HEK293 (cell line): ENCODE data around the gene LOXL1.

Experiments used
- CTCF ChIA-PET: fragments of 350-600 bp; formaldehyde crosslinking; extraction: SDS; loops from one replicate; lab custom pipeline; 2021; ENCODE audit warnings: antibody characterized with exemption; lab: Yijun Ruan, JAX
- POLR2A ChIA-PET: fragments of 300-600 bp; formaldehyde crosslinking; extraction: SDS; loops from one replicate; lab custom pipeline; 2020; ENCODE audit warnings: antibody characterized with exemption, inconsistent platforms; lab: Yijun Ruan, JAX
- H3K27ac ChIP-seq: fragments of 200-500 bp; sonication (Bioruptor generic); 2 replicates; pipeline ENCODE4 v1.5.1; 2014; ENCODE audit warnings: low read depth, low read length, control low read depth, inconsistent platforms; ENCODE audit errors: extremely low read depth
- H3K36me3 ChIP-seq, 2 experiments: fragments of 200-500 bp in 1 of 2; sonication (Bioruptor generic) in 1 of 2; 1 replicate in 1 of 2; 2 replicates in 1 of 2; pipeline ENCODE4 v1.5.1; 2014 to 2017; ENCODE audit warnings: inconsistent platforms in 2 of 2, low read length in 2 of 2; ENCODE audit not compliant: control insufficient read depth in 2 of 2, insufficient read depth in 1 of 2
- H3K4me1 ChIP-seq: fragments of 200-500 bp; sonication (Bioruptor generic); 2 replicates; pipeline ENCODE4 v1.5.1; 2014; ENCODE audit warnings: mild to moderate bottlenecking, low read length, inconsistent platforms; ENCODE audit not compliant: control insufficient read depth, insufficient read depth
- H3K4me3 ChIP-seq: 2 replicates; pipeline ENCODE4 v1.5.1; 2011; ENCODE audit warnings: low read depth, mild to moderate bottlenecking, control low read depth, low read length, moderate library complexity
- H3K9me3 ChIP-seq: fragments of 200-500 bp; sonication (Bioruptor generic); 2 replicates; pipeline ENCODE4 v1.5.1; 2014; ENCODE audit warnings: low read depth, low read length, inconsistent platforms; ENCODE audit not compliant: control insufficient read depth, insufficient read depth
- GLIS1 ChIP-seq: fragments of 450-650 bp; formaldehyde crosslinking; IDR thresholded peaks from 2 replicates; pipeline ENCODE4 v1.5.1; 2016; ENCODE audit warnings: missing biosample characterization, missing genetic modification characterization
- GLIS2 ChIP-seq: fragments of 450-650 bp; formaldehyde crosslinking; IDR thresholded peaks from 2 replicates; pipeline ENCODE4 v1.5.1; 2016; ENCODE audit warnings: missing biosample characterization, missing genetic modification characterization
- HOXD13 ChIP-seq: sonication (generic); formaldehyde crosslinking; IDR thresholded peaks from 2 replicates; pipeline ENCODE4 v1.8.0; 2022; ENCODE audit warnings: missing genetic modification reagents, borderline replicate concordance
- OVOL3 ChIP-seq: fragments of 450-650 bp; formaldehyde crosslinking; IDR thresholded peaks from 2 replicates; pipeline ENCODE4 v1.5.1; 2016; ENCODE audit warnings: missing biosample characterization, missing genetic modification characterization
- PATZ1 ChIP-seq: fragments of 450-650 bp; formaldehyde crosslinking; IDR thresholded peaks from 2 replicates; pipeline ENCODE4 v1.5.1; 2016; ENCODE audit warnings: missing biosample characterization, missing genetic modification characterization
- REST ChIP-seq: fragments of 450-650 bp; formaldehyde crosslinking; IDR thresholded peaks from 2 replicates; pipeline ENCODE4 v1.5.1; 2016; ENCODE audit warnings: missing biosample characterization, missing genetic modification characterization
- ZNF146 ChIP-seq: fragments of 450-650 bp; formaldehyde crosslinking; IDR thresholded peaks from 2 replicates; pipeline ENCODE4 v1.5.1; 2016; ENCODE audit warnings: missing biosample characterization, missing genetic modification characterization
- ZNF155 ChIP-seq: fragments of 450-650 bp; formaldehyde crosslinking; IDR thresholded peaks from 2 replicates; pipeline ENCODE4 v1.5.1; 2016; ENCODE audit warnings: missing biosample characterization, missing genetic modification characterization
- ZNF16 ChIP-seq: fragments of 450-650 bp; formaldehyde crosslinking; IDR thresholded peaks from 2 replicates; pipeline ENCODE4 v1.5.1; 2016; ENCODE audit warnings: low read depth, missing biosample characterization, missing genetic modification characterization
- ZNF2 ChIP-seq: fragments of 450-650 bp; formaldehyde crosslinking; IDR thresholded peaks from 2 replicates; pipeline ENCODE4 v1.5.1; 2016; ENCODE audit warnings: missing biosample characterization, missing genetic modification characterization
- ZNF239 ChIP-seq: fragments of 450-650 bp; formaldehyde crosslinking; IDR thresholded peaks from 2 replicates; pipeline ENCODE4 v1.5.1; 2016; ENCODE audit warnings: missing biosample characterization, missing genetic modification characterization
- ZNF274 ChIP-seq, 2 experiments: fragments of 200-500 bp in 1 of 2; fragments of 450-650 bp in 1 of 2; sonication (Bioruptor generic) in 1 of 2; formaldehyde crosslinking in 1 of 2; IDR thresholded peaks; 2 replicates each; pipeline versions ENCODE4 v1.5.1 to v1.6.1; 2014 to 2016; ENCODE audit warnings: borderline replicate concordance in 1 of 2, inconsistent platforms in 1 of 2, low read length in 1 of 2, missing biosample characterization in 1 of 2, missing genetic modification characterization in 1 of 2
- ZNF423 ChIP-seq: fragments of 450-650 bp; formaldehyde crosslinking; IDR thresholded peaks from 2 replicates; pipeline ENCODE4 v1.5.1; 2016; ENCODE audit warnings: missing biosample characterization, missing genetic modification characterization
- ZNF580 ChIP-seq: fragments of 450-650 bp; formaldehyde crosslinking; IDR thresholded peaks from 2 replicates; pipeline ENCODE4 v1.5.1; 2016; ENCODE audit warnings: missing biosample characterization, missing genetic modification characterization
- ZNF791 ChIP-seq: fragments of 450-650 bp; formaldehyde crosslinking; IDR thresholded peaks from 2 replicates; pipeline ENCODE4 v1.5.1; 2016; ENCODE audit warnings: missing biosample characterization, missing genetic modification characterization
- ZSCAN4 ChIP-seq: fragments of 450-650 bp; formaldehyde crosslinking; IDR thresholded peaks from 2 replicates; pipeline ENCODE4 v1.5.1; 2017; ENCODE audit warnings: missing biosample characterization, missing genetic modification characterization

LOXL1 gene

GRCh38 chr15:73897441-73898261 lies 28.6 kb upstream of the LOXL1 start (continued):
- no peak for TF ChIP-seq ZNF274 (IDR thresholded peaks at IDR 0.05; ENCODE audit: low read length)
- no peak for TF ChIP-seq ZNF274 (tag by site-specific recombination; IDR thresholded peaks at IDR 0.05; ENCODE audit: borderline replicate concordance)
- TF ChIP-seq ZNF239 (tag by site-specific recombination), result no peak
- no peak for TF ChIP-seq ZNF155 (tag by site-specific recombination)
- no peak for TF ChIP-seq ZNF791 (tag by site-specific recombination)
- TF ChIP-seq ZNF580 (tag by site-specific recombination), result no peak
- TF ChIP-seq ZNF16, result no peak
- peak; percentile 88 for TF ChIP-seq GLIS2 (tag by site-specific recombination)
- TF ChIP-seq PATZ1, result peak; percentile 81
- TF ChIP-seq ZNF423 (tag by site-specific recombination), result peak; percentile 95
- TF ChIP-seq HOXD13, result no peak
- no peak for TF ChIP-seq ZSCAN4 (tag by site-specific recombination)
- TF ChIP-seq, all 188 proteins: peak for 13

- Histone ChIP-seq H3K9me3 (no peaks in the 10 kb centered on the region), H3K4me3 (no peak overlapping the region), H3K36me3 (no peaks in the 10 kb centered on the region), H3K27ac (no peak overlapping the region), H3K4me1 (no peaks in the 10 kb centered on the region)
- ChIA-PET CTCF (interaction anchor here (0.6 to 4.8 kb wide), 12 partner anchors 11 to 624 kb away, joined by 3 to 88 read pairs (median 4); no protein-coding TSS in a partner anchor), POLR2A (no interaction called here)
- no peak for TF ChIP-seq ZNF146 (tag by site-specific recombination)
- TF ChIP-seq GLIS1, result peak; percentile 53
- no peak for TF ChIP-seq OVOL3 (tag by site-specific recombination)
- TF ChIP-seq ZNF2 (tag by site-specific recombination), result no peak
- peak; percentile 72 for TF ChIP-seq REST
Observed at GRCh38 chr15:73899197-73900094, 26.8 kb upstream of the LOXL1 start.
